HG02981 (cell line): Measurements from ENCODE around the gene OGFR.
A peak's percentile ranks its signal among the peaks of the same experiment; 100 is the strongest.

Experiments
- ATAC-seq: cut with Tn5 transposase; IDR thresholded peaks from one replicate; pipeline ENCODE4 v1.9.1; 2021; ENCODE audit warnings: mild to moderate bottlenecking, moderate library complexity; ENCODE audit not compliant: unreplicated experiment

The OGFR gene

DNA sequence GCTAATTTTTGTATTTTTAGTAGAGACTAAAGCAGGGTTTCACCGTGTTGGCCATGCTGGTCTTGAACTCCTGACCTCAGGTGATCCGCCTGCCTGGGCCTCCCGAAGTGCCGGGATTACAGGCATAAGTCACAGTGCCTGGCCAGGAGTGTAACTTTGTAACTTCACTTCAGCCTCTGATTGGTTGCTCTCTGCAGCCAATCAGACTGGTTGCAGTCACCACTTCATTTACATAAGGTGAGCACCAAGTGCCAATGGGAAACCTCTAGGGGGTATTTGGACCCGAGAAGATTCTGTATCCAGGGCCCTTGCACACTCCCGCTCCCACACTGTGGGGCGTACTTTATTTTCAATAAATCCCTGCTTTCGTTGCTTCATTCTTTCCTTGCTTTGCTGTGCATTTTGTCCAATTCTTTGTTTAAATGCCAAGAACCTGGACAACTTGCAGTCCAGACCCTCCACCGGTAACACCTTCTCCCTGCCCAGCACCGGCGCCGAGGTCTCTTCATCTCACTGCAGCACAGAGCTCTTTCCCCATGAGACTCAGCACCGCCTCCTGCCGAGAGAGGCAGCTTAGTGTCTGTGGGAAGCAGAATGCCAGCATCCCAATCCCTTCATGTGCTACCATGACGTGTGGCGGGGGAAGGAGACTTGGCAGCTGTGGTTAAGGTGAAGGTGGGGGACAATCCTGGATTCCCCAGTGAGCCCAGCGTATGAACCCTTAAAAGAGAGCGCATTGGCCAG is 22.3 kb upstream of the OGFR start:
- no peak for ATAC-seq

DNA sequence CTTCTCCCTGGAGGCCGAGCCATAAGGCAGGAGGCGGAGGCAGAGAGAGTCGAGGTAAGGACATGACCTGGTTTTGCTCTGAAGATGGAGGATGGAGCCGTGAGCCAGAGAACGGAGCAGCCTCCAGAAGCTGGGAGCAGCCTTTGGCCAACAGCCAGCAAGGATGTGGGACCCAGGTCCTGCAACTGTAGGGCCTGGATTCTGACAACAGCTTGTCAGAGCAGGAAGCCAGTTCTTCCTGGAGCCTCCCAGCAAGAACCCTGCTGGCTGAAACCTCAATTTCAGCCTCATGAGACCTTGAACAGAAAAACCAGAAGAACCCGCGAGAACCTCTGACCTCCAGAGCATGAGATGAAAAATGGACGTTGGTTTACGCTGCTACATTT is 21.7 kb upstream of the OGFR start:
- ATAC-seq, result no peak

GRCh38 chr20:62784497-62784896 is 20.1 kb upstream of the OGFR start:
- no peak for ATAC-seq

GRCh38 chr20:62785393-62785792 is 19.2 kb upstream of the OGFR start:
- no peak for ATAC-seq

GRCh38 chr20:62786157-62786556 is 18.5 kb upstream of the OGFR start:
- ATAC-seq, result no peak

DNA sequence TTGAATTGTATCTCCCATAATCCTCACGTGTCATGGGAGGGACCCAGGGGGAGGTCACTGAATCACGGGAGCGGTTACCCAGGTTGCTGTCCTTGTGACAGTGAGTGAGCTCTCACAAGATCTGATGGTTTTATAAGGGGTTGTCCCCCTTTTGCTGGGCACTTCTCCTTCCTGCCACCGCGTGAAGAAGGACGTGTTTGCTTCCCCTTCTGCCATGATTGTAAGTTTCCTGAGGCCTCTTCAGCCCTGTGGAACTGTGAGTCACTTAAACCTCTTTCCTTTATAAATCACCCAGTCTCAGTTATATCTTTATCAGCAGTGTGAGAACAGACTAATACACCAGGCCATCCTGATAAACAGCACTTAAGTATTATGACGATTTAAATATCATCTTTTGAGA is 17.3 kb upstream of the OGFR start:
- ATAC-seq, result no peak

DNA sequence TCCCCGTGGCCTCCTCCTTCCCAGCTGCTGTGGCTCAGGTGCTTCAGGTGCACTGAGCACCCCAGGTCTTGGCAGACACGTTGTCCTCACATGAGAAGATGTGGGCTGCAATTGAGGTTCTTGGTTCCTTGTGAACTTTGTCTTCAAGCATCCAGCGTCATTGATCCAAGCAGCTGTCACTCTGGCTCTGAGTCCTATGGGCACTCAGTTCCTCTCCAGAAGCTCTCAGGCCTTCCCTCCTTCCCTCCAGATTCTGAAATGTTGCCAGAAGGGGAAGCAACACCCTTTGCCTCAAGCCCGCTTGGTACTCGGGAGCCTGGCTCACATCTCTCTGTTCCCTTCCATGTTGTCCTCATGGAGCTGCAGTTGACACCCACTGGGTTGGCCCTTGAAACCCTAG is 16.8 kb upstream of the OGFR start:
- ATAC-seq, result no peak

DNA sequence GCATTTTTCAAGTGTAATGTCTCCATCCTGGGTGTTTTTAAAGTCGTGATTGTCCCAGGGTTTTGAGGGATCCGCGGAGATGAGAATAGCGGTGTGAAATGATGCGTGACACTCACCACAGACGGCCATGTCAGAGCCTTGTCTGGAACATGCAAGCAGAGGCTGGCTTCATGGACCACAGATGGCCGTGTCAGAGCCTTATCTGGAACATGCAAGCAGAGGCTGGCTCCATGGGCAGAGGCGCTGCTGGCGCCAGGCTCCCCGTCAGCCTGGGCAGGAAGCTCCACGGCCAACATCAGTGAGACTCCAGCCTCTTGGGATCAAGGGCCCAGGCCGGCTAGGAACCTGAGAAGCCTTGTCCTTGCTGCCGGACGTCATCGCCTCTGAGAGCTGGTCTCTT is 16.0 kb upstream of the OGFR start:
- ATAC-seq, result no peak

DNA sequence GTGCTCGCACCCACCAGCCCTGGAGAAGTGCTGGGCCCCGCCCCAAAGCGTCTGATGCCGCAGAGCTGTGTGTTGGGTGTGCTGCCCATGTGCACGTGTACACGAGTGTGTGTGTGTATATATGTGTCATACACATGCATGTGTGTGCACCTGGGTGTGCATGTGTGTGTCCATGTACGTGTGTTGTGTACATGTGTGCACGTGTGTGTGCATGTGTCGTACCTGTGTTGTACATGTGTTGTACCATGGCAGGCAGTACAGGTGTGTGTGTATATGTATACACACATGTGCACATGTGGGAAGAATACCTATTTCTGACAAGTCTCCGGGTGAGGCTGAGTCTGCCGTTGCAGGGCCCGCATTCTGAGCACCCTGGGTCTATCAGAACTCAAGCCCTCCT is 14.6 kb upstream of the OGFR start:
- ATAC-seq, result no peak

DNA sequence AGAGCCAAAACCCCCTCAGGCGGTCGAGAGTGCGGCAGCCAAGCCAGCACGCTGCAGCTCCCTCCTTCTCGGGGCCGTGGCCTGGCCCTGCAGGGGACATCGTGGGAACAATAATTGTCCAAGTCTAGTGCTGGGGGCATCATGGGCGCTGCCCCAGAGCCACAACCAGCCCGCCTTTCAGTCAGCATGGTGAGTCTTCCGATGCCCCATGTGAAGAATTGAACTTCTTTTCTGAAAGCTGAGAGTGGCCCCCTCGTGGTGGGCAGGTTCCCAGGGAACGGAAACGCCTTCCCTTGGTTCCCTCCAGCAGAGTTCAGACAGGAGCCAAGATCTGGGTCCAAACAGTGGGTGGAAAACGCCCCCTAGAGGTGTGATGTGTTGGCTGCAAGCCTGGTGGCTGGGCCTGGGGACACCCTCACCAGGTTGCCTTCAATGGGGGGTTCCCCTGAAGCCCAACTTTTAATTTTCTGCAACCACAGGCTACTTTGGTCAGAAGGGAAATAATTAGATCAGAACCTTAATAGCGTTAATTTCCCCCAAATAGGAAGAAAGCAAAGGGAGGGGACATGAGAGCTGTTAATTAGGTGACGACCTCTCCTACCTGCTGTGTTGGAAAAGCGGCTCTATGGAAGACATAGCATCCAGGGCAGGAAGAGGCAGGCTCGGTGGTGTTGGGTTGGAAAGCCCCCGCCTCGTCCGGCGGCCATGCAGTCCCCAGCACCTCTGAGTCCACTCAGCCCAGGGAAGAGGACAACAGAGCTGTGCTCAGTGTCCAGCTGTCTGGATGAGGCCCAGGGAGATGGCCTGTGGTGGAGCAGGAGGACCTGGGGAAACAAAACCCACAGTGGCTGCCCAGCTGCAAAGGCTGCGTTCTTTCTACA is 13.1 kb upstream of the OGFR start:
- ATAC-seq, result no peak

GRCh38 chr20:62792182-62792939 is 12.3 kb upstream of the OGFR start:
- no peak for ATAC-seq

- ATAC-seq, result no peak
Measured at GRCh38 chr20:62792940-62793756, 11.5 kb upstream of the OGFR start.

DNA sequence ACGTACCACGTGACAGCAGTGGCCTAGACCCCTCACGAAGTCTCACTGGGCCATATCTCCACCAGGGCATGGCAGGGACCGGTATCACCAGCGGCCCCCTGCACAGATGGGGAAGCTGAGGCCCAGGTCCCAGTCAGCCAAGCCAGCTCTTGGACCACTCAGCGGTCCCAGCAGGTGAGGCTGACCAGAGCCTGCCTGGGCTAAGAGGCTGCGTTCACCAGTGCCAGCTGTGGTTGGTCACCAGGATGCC is 11.0 kb upstream of the OGFR start:
- no peak for ATAC-seq

DNA sequence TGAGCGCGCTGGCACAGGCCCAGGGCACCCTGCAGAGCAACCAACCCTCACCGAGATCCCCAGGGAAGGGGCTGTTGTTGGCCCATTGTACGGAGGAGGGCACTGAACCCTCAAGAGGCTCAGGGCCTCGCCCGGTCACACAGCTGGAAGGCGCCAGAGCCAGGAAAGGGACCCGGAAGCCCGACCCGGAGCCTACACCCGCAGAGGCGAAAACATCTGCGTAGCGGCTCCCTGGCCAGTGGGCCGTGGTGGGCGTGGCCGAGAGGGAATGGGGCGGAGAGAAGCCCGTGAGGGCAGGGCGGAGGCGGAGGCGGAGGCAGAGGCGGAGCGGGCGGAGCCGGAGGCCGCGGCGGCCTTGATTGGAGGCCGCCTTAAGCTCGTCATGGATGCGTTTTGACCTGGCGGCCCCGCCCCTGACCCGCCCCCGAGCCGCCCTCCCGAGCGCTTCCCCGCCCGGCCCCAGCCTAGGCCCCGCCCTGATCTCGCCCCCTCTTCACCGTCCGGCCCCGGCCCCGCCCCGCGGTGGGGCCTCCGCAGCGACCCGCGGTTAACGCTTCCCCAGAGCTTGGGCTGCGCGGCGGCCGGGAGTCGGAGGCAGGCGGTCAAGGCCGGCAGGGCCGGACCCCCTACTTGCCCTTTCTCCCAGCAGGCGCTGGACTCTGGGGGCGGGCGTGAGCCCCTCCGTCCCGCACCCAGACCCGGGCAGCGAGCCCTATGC is 10.5 kb upstream of the OGFR start:
- ATAC-seq, result peak; percentile 60

DNA sequence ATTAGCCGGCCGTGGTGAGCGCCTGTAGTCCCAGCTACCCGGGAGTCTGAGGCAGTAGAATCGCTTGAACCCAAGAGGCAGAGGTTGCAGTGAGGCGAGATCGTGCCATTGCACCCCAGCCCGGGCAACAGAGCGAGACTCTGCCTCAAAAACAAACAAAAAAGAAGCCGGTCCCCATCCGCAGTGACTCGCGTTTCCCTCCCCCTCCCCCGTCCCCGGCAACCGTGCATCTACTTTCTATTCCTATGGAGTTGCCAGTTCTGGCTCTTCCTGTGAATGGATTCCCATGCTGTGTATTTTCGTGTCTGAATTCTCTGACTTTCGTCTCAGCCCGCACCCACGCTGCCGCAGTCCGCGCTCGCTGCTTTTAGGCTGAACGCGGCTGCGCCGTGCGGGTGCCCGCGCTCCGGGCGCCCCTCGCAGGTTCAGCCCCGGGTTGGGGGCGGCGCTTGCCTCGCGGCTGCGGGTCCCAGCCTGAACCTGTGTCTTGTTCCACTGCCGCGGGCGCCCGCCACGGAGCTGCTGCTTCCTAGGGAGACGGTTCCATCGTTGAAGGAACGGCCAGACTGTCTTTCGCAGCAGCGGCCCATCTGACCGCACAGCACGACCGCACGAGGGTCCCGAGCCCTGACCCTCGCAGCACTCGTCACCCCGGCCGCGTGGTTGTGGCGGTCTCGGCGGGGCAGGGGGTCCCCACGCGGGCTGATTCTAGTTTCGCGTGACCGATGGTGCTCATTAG is 9.4 kb upstream of the OGFR start:
- ATAC-seq, result no peak

DNA sequence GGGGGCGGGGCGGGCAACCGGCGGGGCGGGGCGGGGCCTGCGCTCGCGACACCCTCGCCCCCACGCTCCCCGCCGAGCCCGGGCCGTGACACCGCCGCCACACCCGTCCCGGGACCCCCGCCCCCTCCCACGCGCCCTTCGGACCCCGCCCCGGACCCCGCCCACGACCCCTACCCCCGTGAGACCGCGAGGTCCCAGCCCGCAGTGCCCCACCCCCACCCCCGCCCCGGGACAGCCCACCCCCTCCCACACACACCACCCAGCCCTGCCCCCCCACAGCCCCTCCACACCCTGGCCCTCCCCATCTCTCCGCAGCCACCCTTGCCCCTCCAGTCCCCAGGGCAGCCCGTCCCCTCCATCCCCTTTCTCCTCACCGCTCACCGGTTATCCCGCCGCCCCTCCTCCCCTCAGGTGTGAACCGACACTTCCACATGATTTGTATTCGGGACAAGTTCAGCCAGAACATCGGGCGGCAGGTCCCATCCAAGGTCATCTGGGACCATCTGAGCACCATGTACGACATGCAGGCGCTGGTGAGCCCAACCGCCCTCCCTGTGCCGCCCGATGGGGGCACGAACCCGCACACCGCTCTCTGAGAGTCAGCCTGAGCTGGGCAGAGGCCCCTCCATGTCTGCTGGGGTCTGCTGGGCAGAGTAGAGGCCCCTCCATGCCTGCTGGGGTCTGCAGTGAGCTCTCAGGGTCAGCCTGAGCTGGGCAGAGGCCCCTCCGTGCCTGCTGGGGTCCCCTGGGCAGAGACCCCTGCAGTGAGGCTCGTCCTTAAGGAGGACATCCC is 7.7 kb upstream of the OGFR start:
- ATAC-seq, result no peak

GRCh38 chr20:62797671-62798532 is 6.7 kb upstream of the OGFR start:
- no peak for ATAC-seq

- ATAC-seq, result no peak
Measured at GRCh38 chr20:62799036-62799435, 5.6 kb upstream of the OGFR start.
